ENCODE measurements around the gene DHH.
"Not testable (repeated sequence)": the region's sequence is repeated elsewhere in the genome, so short reads cannot be mapped to it uniquely, and the experiment has no call there.

The DHH gene

GRCh38 chr12:49129332-49130150, 34.9 kb upstream of the DHH start:
- peaks cover 28% of the 10 kb centered on the region for H3K36me3 ChIP-seq (ENCODE audit: insufficient read depth, low read length)
- H2AFZ ChIP-seq (ENCODE audit: low read depth, low read length): no peak overlapping the region
- no peaks in the 10 kb centered on the region for H3K9me3 ChIP-seq (ENCODE audit: low read length)
- H3K4me1 ChIP-seq (ENCODE audit: insufficient read depth, low read length): peaks cover 22% of the 10 kb centered on the region
- peak overlapping the region; percentile 76 for H3K4me3 ChIP-seq (ENCODE audit: low read length)
- no peaks in the 10 kb centered on the region for H3K27me3 ChIP-seq (ENCODE audit: insufficient read depth, low read length)

- not testable (repeated sequence) for H3K27me3 ChIP-seq (ENCODE audit: insufficient read depth, low read length); H2AFZ ChIP-seq (ENCODE audit: low read depth, low read length); H3K4me3 ChIP-seq (ENCODE audit: low read length); H3K9me3 ChIP-seq (ENCODE audit: low read length)
- Histone ChIP-seq H3K4me1 (ENCODE audit: insufficient read depth, low read length) (peaks cover 20% of the 10 kb centered on the region), H3K36me3 (ENCODE audit: insufficient read depth, low read length) (peaks cover 28% of the 10 kb centered on the region)
Observed at GRCh38 chr12:49127971-49128370, 33.4 kb upstream of the DHH start.

- Histone ChIP-seq H3K27me3 (ENCODE audit: insufficient read depth, low read length) (no peaks in the 10 kb centered on the region), H3K4me3 (ENCODE audit: low read length) (no peak overlapping the region), H3K9me3 (ENCODE audit: low read length) (no peaks in the 10 kb centered on the region), H3K36me3 (ENCODE audit: insufficient read depth, low read length) (peaks cover 28% of the 10 kb centered on the region), H2AFZ (ENCODE audit: low read depth, low read length) (no peak overlapping the region), H3K4me1 (ENCODE audit: insufficient read depth, low read length) (peaks cover 13% of the 10 kb centered on the region)
Observed at GRCh38 chr12:49126852-49127763, 32.5 kb upstream of the DHH start.

GRCh38 chr12:49121047-49121696, 26.6 kb upstream of the DHH start:
- Histone ChIP-seq H3K4me3 (ENCODE audit: low read length) (no peak overlapping the region), H3K27me3 (ENCODE audit: insufficient read depth, low read length) (no peaks in the 10 kb centered on the region), H3K36me3 (ENCODE audit: insufficient read depth, low read length) (no peaks in the 10 kb centered on the region), H3K9me3 (ENCODE audit: low read length) (no peaks in the 10 kb centered on the region), H3K4me1 (ENCODE audit: insufficient read depth, low read length) (peaks cover 6% of the 10 kb centered on the region), H2AFZ (ENCODE audit: low read depth, low read length) (no peak overlapping the region)

GRCh38 chr12:49111206-49111605, 16.6 kb upstream of the DHH start:
- H3K4me3 ChIP-seq (ENCODE audit: low read length): peak overlapping the region; percentile 95
- H3K27me3 ChIP-seq (ENCODE audit: insufficient read depth, low read length): no peaks in the 10 kb centered on the region
- peaks cover 11% of the 10 kb centered on the region for H3K4me1 ChIP-seq (ENCODE audit: insufficient read depth, low read length)
- peak overlapping the region; percentile 81 for H2AFZ ChIP-seq (ENCODE audit: low read depth, low read length)
- no peaks in the 10 kb centered on the region for H3K9me3 ChIP-seq (ENCODE audit: low read length)
- H3K36me3 ChIP-seq (ENCODE audit: insufficient read depth, low read length): peaks cover 10% of the 10 kb centered on the region

GRCh38 chr12:49110464-49111155, 16.0 kb upstream of the DHH start, which contains the start of gene LMBR1L:
Gene LMBR1L (minus strand): TSS chr12:49110847. CDS start chr12:49110555, 292 bp downstream.
- Histone ChIP-seq H3K9me3 (ENCODE audit: low read length) (no peaks in the 10 kb centered on the region), H3K27me3 (ENCODE audit: insufficient read depth, low read length) (no peaks in the 10 kb centered on the region), H3K4me1 (ENCODE audit: insufficient read depth, low read length) (peaks cover 11% of the 10 kb centered on the region), H3K4me3 (ENCODE audit: low read length) (peak within 1 kb of the TSS; percentile 95), H2AFZ (ENCODE audit: low read depth, low read length) (peak within 1 kb of the TSS; percentile 81), H3K36me3 (ENCODE audit: insufficient read depth, low read length) (peaks cover 14% of the 10 kb centered on the region)

- Histone ChIP-seq H3K4me3 (ENCODE audit: low read length) (peak overlapping the region; percentile 95), H3K27me3 (ENCODE audit: insufficient read depth, low read length) (no peaks in the 10 kb centered on the region), H2AFZ (ENCODE audit: low read depth, low read length) (peak overlapping the region; percentile 81), H3K4me1 (ENCODE audit: insufficient read depth, low read length) (peaks cover 11% of the 10 kb centered on the region), H3K9me3 (ENCODE audit: low read length) (no peaks in the 10 kb centered on the region), H3K36me3 (ENCODE audit: insufficient read depth, low read length) (peaks cover 21% of the 10 kb centered on the region)
Observed at GRCh38 chr12:49109641-49110463, 15.3 kb upstream of the DHH start.

- H3K4me1 ChIP-seq (ENCODE audit: insufficient read depth, low read length): peaks cover 11% of the 10 kb centered on the region
- no peaks in the 10 kb centered on the region for H3K27me3 ChIP-seq (ENCODE audit: insufficient read depth, low read length)
- peak overlapping the region; percentile 95 for H3K4me3 ChIP-seq (ENCODE audit: low read length)
- no peak overlapping the region for H2AFZ ChIP-seq (ENCODE audit: low read depth, low read length)
- peaks cover 30% of the 10 kb centered on the region for H3K36me3 ChIP-seq (ENCODE audit: insufficient read depth, low read length)
- no peaks in the 10 kb centered on the region for H3K9me3 ChIP-seq (ENCODE audit: low read length)
Observed at GRCh38 chr12:49108958-49109404, 14.4 kb upstream of the DHH start.

GRCh38 chr12:49105504-49106084, 11.0 kb upstream of the DHH start:
- H3K36me3 ChIP-seq (ENCODE audit: insufficient read depth, low read length): peaks cover 62% of the 10 kb centered on the region
- no peak overlapping the region for H2AFZ ChIP-seq (ENCODE audit: low read depth, low read length)
- H3K4me1 ChIP-seq (ENCODE audit: insufficient read depth, low read length): peaks cover 11% of the 10 kb centered on the region
- no peak overlapping the region for H3K4me3 ChIP-seq (ENCODE audit: low read length)
- no peaks in the 10 kb centered on the region for H3K27me3 ChIP-seq (ENCODE audit: insufficient read depth, low read length)
- H3K9me3 ChIP-seq (ENCODE audit: low read length): no peaks in the 10 kb centered on the region

- Histone ChIP-seq H3K9me3 (ENCODE audit: low read length) (no peaks in the 10 kb centered on the region), H2AFZ (ENCODE audit: low read depth, low read length) (no peak overlapping the region), H3K36me3 (ENCODE audit: insufficient read depth, low read length) (peaks cover 70% of the 10 kb centered on the region), H3K27me3 (ENCODE audit: insufficient read depth, low read length) (no peaks in the 10 kb centered on the region), H3K4me3 (ENCODE audit: low read length) (no peak overlapping the region), H3K4me1 (ENCODE audit: insufficient read depth, low read length) (peaks cover 11% of the 10 kb centered on the region)
Observed at GRCh38 chr12:49104822-49105221, 10.2 kb upstream of the DHH start.

- H2AFZ ChIP-seq (ENCODE audit: low read depth, low read length): no peak overlapping the region
- H3K27me3 ChIP-seq (ENCODE audit: insufficient read depth, low read length): no peaks in the 10 kb centered on the region
- H3K4me1 ChIP-seq (ENCODE audit: insufficient read depth, low read length): no peaks in the 10 kb centered on the region
- H3K36me3 ChIP-seq (ENCODE audit: insufficient read depth, low read length): peaks cover 84% of the 10 kb centered on the region
- H3K4me3 ChIP-seq (ENCODE audit: low read length): no peak overlapping the region
- H3K9me3 ChIP-seq (ENCODE audit: low read length): no peaks in the 10 kb centered on the region
Observed at GRCh38 chr12:49100380-49100779, 5.8 kb upstream of the DHH start.
